ENCODE data around the gene GTF3C1.

GTF3C1 gene

GRCh38 chr16:27485126-27485525 is 64.6 kb downstream of the GTF3C1 start:
- TF ChIP-seq CTCF (IDR thresholded peaks at IDR 0.05; ENCODE audit: low read depth, low read length, missing control alignments) = no peak
- no peak overlapping the region for H3K4me3 ChIP-seq (ENCODE audit: low read depth, low read length)
- no peak for DNase-seq (ENCODE audit: low read depth)

GRCh38 chr16:27483624-27484023 is 66.1 kb downstream of the GTF3C1 start:
- H3K4me3 ChIP-seq (ENCODE audit: low read depth, low read length) = no peak overlapping the region
- TF ChIP-seq CTCF (IDR thresholded peaks at IDR 0.05; ENCODE audit: low read depth, low read length, missing control alignments) = no peak
- DNase-seq (ENCODE audit: low read depth) = no peak

GRCh38 chr16:27483088-27483437 is 66.7 kb downstream of the GTF3C1 start:
- no peak overlapping the region for H3K4me3 ChIP-seq (ENCODE audit: low read depth, low read length)
- DNase-seq (ENCODE audit: low read depth) = no peak
- TF ChIP-seq CTCF (IDR thresholded peaks at IDR 0.05; ENCODE audit: low read depth, low read length, missing control alignments) = no peak

- no peak for TF ChIP-seq CTCF (IDR thresholded peaks at IDR 0.05; ENCODE audit: low read depth, low read length, missing control alignments)
- DNase-seq (ENCODE audit: low read depth) = no peak
- H3K4me3 ChIP-seq (ENCODE audit: low read depth, low read length) = no peak overlapping the region
Observed at GRCh38 chr16:27482397-27483087, 67.2 kb downstream of the GTF3C1 start.

GRCh38 chr16:27481282-27481934 is 68.3 kb downstream of the GTF3C1 start:
- DNase-seq (ENCODE audit: low read depth) = no peak
- no peak for TF ChIP-seq CTCF (IDR thresholded peaks at IDR 0.05; ENCODE audit: low read depth, low read length, missing control alignments)
- no peak overlapping the region for H3K4me3 ChIP-seq (ENCODE audit: low read depth, low read length)

GRCh38 chr16:27480761-27481160 is 69.0 kb downstream of the GTF3C1 start:
- H3K4me3 ChIP-seq (ENCODE audit: low read depth, low read length) = no peak overlapping the region
- no peak for TF ChIP-seq CTCF (IDR thresholded peaks at IDR 0.05; ENCODE audit: low read depth, low read length, missing control alignments)
- DNase-seq (ENCODE audit: low read depth) = no peak

- no peak overlapping the region for H3K4me3 ChIP-seq (ENCODE audit: low read depth, low read length)
- no peak for TF ChIP-seq CTCF (IDR thresholded peaks at IDR 0.05; ENCODE audit: low read depth, low read length, missing control alignments)
- no peak for DNase-seq (ENCODE audit: low read depth)
Observed at GRCh38 chr16:27476240-27476639, 73.5 kb downstream of the GTF3C1 start.
